ENCODE results near the gene SLC25A48.

Gene SLC25A48

GRCh38 chr5:135843571-135844337 lies 9.3 kb downstream of the SLC25A48 start:
- no peak for DNase-seq (ENCODE audit: low read depth)
- TF ChIP-seq CTCF (IDR thresholded peaks at IDR 0.05; ENCODE audit: control insufficient read depth, insufficient read depth, low read depth, low read length, missing control alignments): no peak

GRCh38 chr5:135846311-135846710 lies 11.8 kb downstream of the SLC25A48 start:
- DNase-seq (ENCODE audit: low read depth): no peak
- H3K4me3 ChIP-seq (ENCODE audit: control insufficient read depth, low read depth, low read length): no peak overlapping the region
- TF ChIP-seq CTCF (IDR thresholded peaks at IDR 0.05; ENCODE audit: control insufficient read depth, insufficient read depth, low read depth, low read length, missing control alignments): no peak

More at GRCh38 chr5:135843571-135844337, 9.3 kb downstream of the SLC25A48 start:
- no peak overlapping the region for H3K4me3 ChIP-seq (ENCODE audit: control insufficient read depth, low read depth, low read length)

- TF ChIP-seq CTCF (IDR thresholded peaks at IDR 0.05; ENCODE audit: control insufficient read depth, insufficient read depth, low read depth, low read length, missing control alignments): no peak
- H3K4me3 ChIP-seq (ENCODE audit: control insufficient read depth, low read depth, low read length): no peak overlapping the region
- DNase-seq (ENCODE audit: low read depth): no peak
Observed at GRCh38 chr5:135847976-135848375, 13.5 kb downstream of the SLC25A48 start.

GRCh38 chr5:135850231-135850630 lies 15.8 kb downstream of the SLC25A48 start:
- DNase-seq (ENCODE audit: low read depth): no peak
- H3K4me3 ChIP-seq (ENCODE audit: control insufficient read depth, low read depth, low read length): no peak overlapping the region
- TF ChIP-seq CTCF (IDR thresholded peaks at IDR 0.05; ENCODE audit: control insufficient read depth, insufficient read depth, low read depth, low read length, missing control alignments): no peak

GRCh38 chr5:135850671-135851070 lies 16.2 kb downstream of the SLC25A48 start:
- no peak for TF ChIP-seq CTCF (IDR thresholded peaks at IDR 0.05; ENCODE audit: control insufficient read depth, insufficient read depth, low read depth, low read length, missing control alignments)
- no peak for DNase-seq (ENCODE audit: low read depth)
- H3K4me3 ChIP-seq (ENCODE audit: control insufficient read depth, low read depth, low read length): no peak overlapping the region

- TF ChIP-seq CTCF (IDR thresholded peaks at IDR 0.05; ENCODE audit: control insufficient read depth, insufficient read depth, low read depth, low read length, missing control alignments): no peak
- DNase-seq (ENCODE audit: low read depth): no peak
- H3K4me3 ChIP-seq (ENCODE audit: control insufficient read depth, low read depth, low read length): no peak overlapping the region
Observed at GRCh38 chr5:135851186-135851914, 16.9 kb downstream of the SLC25A48 start.

Data from AG09309 (cell line).